ENCODE measurements around the gene HNRNPK.

HNRNPK gene

GRCh38 chr9:83979812-83980394 lies at the start of gene HNRNPK:
HNRNPK (minus strand) TSS chr9:83980215; CDS start chr9:83978252, 1,963 bp downstream.
- in situ Hi-C loops (cut with MboI; ENCODE audit: low sequenced_read_pairs) = no loop called here

- in situ Hi-C loops (cut with MboI; ENCODE audit: low sequenced_read_pairs) = no loop called here
Observed at GRCh38 chr9:84027201-84027600, 47.2 kb upstream of the HNRNPK start.

- in situ Hi-C loops (cut with MboI; ENCODE audit: low sequenced_read_pairs) = no loop called here
Observed at GRCh38 chr9:84024041-84024575, 44.1 kb upstream of the HNRNPK start.

- in situ Hi-C loops (cut with MboI; ENCODE audit: low sequenced_read_pairs) = no loop called here
Observed at GRCh38 chr9:84007662-84008061, 27.6 kb upstream of the HNRNPK start.

- in situ Hi-C loops (cut with MboI; ENCODE audit: low sequenced_read_pairs) = no loop called here
Observed at GRCh38 chr9:84003246-84003645, 23.2 kb upstream of the HNRNPK start.

- in situ Hi-C loops (cut with MboI; ENCODE audit: low sequenced_read_pairs) = no loop called here
Observed at GRCh38 chr9:84002344-84002743, 22.3 kb upstream of the HNRNPK start.

- in situ Hi-C loops (cut with MboI; ENCODE audit: low sequenced_read_pairs) = no loop called here
Observed at GRCh38 chr9:84001621-84002020, 21.6 kb upstream of the HNRNPK start.

GRCh38 chr9:84000186-84000585 lies 20.2 kb upstream of the HNRNPK start:
- in situ Hi-C loops (cut with MboI; ENCODE audit: low sequenced_read_pairs) = no loop called here

- in situ Hi-C loops (cut with MboI; ENCODE audit: low sequenced_read_pairs) = no loop called here
Observed at GRCh38 chr9:83999141-83999918, 19.3 kb upstream of the HNRNPK start.

- in situ Hi-C loops (cut with MboI; ENCODE audit: low sequenced_read_pairs) = no loop called here
Observed at GRCh38 chr9:83996126-83996525, 16.1 kb upstream of the HNRNPK start.

GRCh38 chr9:83992901-83993300 lies 12.9 kb upstream of the HNRNPK start:
- in situ Hi-C loops (cut with MboI; ENCODE audit: low sequenced_read_pairs) = no loop called here

GRCh38 chr9:83992407-83992806 lies 12.4 kb upstream of the HNRNPK start:
- in situ Hi-C loops (cut with MboI; ENCODE audit: low sequenced_read_pairs) = no loop called here

- in situ Hi-C loops (cut with MboI; ENCODE audit: low sequenced_read_pairs) = no loop called here
Observed at GRCh38 chr9:83991355-83991754, 11.3 kb upstream of the HNRNPK start.

- in situ Hi-C loops (cut with MboI; ENCODE audit: low sequenced_read_pairs) = no loop called here
Observed at GRCh38 chr9:83988411-83988810, 8.4 kb upstream of the HNRNPK start.

- in situ Hi-C loops (cut with MboI; ENCODE audit: low sequenced_read_pairs) = no loop called here
Observed at GRCh38 chr9:83987402-83987791, 7.4 kb upstream of the HNRNPK start.

- in situ Hi-C loops (cut with MboI; ENCODE audit: low sequenced_read_pairs) = no loop called here
Observed at GRCh38 chr9:83986765-83987401, 6.9 kb upstream of the HNRNPK start.

- in situ Hi-C loops (cut with MboI; ENCODE audit: low sequenced_read_pairs) = no loop called here
Observed at GRCh38 chr9:83986195-83986594, 6.2 kb upstream of the HNRNPK start.

- in situ Hi-C loops (cut with MboI; ENCODE audit: low sequenced_read_pairs) = no loop called here
Observed at GRCh38 chr9:83981126-83981871, 1.3 kb upstream of the HNRNPK start.

GRCh38 chr9:83980395-83981125 lies 545 bp upstream of the HNRNPK start, which contains the start of gene RMI1:
RMI1 (plus strand) TSS chr9:83980805; CDS start chr9:84000987, 20,182 bp downstream.
- in situ Hi-C loops (cut with MboI; ENCODE audit: low sequenced_read_pairs) = no loop called here
